ENCODE results near the gene CNTN1. TPM values are rescaled to one million over a fixed set of nuclear protein-coding genes. Genes with fewer than 3 reads are reported as not detected.

CNTN1 gene
- total and polyA plus RNA-seq, 5 experiments from 2014 or later = not detected

DNA sequence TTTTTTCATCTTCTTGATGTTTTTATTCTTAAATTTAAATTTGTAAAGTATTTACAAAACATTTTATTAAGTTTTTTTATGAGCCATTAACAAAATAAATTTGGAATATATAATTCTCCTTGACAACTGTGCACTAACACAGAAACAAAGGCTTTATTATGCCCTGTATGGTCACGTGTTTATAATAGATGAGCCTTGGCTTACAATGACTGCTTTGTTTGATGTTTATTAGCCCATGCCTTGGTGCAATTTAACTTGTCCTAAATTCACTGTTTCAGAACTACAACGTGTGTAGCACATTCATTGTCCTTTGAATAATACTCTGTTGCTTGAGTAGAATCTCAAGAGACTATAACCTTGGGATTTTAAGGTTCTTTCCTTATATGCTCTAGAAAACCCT is 59.8 kb downstream of the CNTN1 start:
- Mint-ChIP-seq H3K4me3 (no peak overlapping the region), H3K36me3 (no peaks in the 10 kb centered on the region), H3K4me1 (no peaks in the 10 kb centered on the region), H3K9me3 (peaks cover 0 to 35% (median 3%) of the 10 kb centered on the region in 9 donors), H3K27ac (no peak overlapping the region), H3K27me3 (no peaks in the 10 kb centered on the region)
- no peak for DNase-seq
- POLR2A ChIA-PET = no interaction called here
- no peak for ATAC-seq

DNA sequence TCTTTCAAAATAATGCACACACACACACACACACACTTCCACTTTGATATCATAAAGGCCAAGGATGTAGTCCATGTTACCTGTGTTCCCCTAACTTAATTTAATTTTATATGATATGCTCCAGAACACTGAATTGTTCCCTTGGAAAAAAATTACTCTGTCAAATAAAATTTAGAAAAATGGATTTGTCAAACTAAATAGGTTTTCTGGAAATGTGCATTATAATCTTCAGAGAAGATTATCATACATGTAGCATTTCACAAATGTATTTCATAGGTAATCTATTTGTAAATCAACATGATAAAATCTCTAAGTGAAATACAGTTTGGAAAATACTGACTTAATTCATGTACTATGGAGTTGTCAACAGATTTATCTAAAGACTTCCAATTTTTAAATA is 68.6 kb downstream of the CNTN1 start:
- Mint-ChIP-seq H3K27ac (no peak overlapping the region), H3K4me3 (no peak overlapping the region), H3K4me1 (no peaks in the 10 kb centered on the region), H3K36me3 (no peaks in the 10 kb centered on the region), H3K9me3 (peaks cover 0 to 16% (median 4%) of the 10 kb centered on the region in 9 donors), H3K27me3 (no peaks in the 10 kb centered on the region)
- POLR2A ChIA-PET = no interaction called here
- DNase-seq = no peak
- no peak for ATAC-seq

DNA sequence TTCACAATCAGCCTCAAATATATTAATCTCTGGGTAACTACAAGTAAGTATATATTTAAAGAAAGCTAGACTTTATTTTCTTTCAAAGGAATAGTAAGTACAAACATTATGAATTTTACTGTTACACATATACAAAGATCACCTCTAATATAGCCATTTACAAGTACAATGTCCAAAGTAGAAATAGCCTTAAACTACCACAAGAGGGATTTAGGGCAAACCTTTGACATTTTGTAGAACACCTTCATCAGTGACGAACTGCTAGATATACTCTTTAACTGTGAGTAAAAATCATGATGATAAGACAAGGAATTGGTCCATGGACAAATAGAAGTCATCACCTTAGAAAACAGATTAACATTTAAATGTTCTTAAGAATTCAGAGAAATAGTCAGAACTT is 69.8 kb downstream of the CNTN1 start:
- H3K4me3 Mint-ChIP-seq = no peak overlapping the region
- no peak for ATAC-seq
- POLR2A ChIA-PET = no interaction called here
- no peak for DNase-seq
- no peaks in the 10 kb centered on the region for H3K27me3 Mint-ChIP-seq
- no peaks in the 10 kb centered on the region for H3K4me1 Mint-ChIP-seq
- no peak overlapping the region for H3K27ac Mint-ChIP-seq
- H3K9me3 Mint-ChIP-seq = peaks cover 0 to 9% (median 4%) of the 10 kb centered on the region in 9 donors
- H3K36me3 Mint-ChIP-seq = no peaks in the 10 kb centered on the region

DNA sequence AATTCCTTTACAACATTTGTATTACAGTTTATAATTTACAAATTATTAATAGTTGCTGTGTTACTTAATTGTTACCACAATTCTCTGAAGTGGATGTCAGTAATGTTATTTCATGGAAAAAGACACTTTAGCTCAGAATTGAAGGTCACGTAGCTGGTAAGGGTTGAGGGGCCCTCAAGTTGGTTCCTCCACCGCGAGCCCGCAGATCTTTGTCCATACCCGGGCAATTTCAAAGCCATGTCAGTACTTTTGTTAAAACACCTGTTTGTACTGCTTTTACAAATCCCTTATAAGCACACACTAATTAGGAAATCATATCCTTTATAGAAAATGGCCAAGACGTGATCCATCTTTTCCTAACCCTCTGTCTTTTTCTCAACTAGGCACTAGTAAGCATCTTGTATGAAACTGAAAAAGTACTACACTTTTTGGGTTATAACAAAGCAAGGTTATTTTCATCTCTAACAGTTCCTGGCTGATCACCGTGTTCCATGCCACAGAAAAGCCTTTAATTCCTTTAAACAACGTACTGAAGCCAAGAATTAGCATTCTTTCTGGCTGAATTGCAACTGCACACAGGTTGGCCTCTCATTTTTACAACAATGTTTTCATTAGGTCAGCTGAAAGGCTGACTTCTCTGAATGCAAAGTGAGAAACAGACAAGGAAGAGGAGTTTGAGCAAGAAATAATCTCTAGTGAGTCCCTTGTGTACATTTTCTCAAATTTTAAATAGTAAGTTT is 76.1 kb downstream of the CNTN1 start:
- POLR2A ChIA-PET = no interaction called here
- Mint-ChIP-seq H3K4me1 (no peaks in the 10 kb centered on the region), H3K9me3 (peaks cover 0 to 7% (median 0%) of the 10 kb centered on the region in 9 donors), H3K36me3 (no peaks in the 10 kb centered on the region), H3K27ac (no peak overlapping the region), H3K27me3 (no peaks in the 10 kb centered on the region), H3K4me3 (no peak overlapping the region)
- ATAC-seq (no peak), DNase-seq (no peak)

DNA sequence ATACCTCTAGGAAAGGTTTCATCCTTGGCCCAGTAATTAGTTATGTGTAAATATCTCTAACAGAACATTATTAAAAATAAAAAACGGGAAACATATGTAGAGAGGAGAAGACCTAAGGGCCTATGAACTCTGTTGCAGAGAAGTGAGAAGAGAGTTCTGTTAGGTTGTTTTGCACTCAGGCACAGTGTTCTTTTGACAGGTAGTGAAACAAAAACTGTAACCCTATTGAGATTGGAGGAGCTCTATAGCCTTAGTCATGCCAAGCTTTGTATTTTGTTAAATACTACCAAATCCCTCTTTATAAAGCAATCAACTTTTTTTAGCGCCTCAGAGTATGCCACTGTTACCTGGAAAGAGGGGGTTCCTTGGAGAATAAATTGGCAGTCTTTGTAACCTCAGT is 77.6 kb downstream of the CNTN1 start:
- no peaks in the 10 kb centered on the region for H3K27me3 Mint-ChIP-seq
- no peaks in the 10 kb centered on the region for H3K4me1 Mint-ChIP-seq
- no peak for ATAC-seq
- H3K4me3 Mint-ChIP-seq = no peak overlapping the region
- peaks cover 0 to 7% (median 0%) of the 10 kb centered on the region in 9 donors for H3K9me3 Mint-ChIP-seq
- POLR2A ChIA-PET = no interaction called here
- H3K27ac Mint-ChIP-seq = no peak overlapping the region
- H3K36me3 Mint-ChIP-seq = no peaks in the 10 kb centered on the region
- DNase-seq = no peak

DNA sequence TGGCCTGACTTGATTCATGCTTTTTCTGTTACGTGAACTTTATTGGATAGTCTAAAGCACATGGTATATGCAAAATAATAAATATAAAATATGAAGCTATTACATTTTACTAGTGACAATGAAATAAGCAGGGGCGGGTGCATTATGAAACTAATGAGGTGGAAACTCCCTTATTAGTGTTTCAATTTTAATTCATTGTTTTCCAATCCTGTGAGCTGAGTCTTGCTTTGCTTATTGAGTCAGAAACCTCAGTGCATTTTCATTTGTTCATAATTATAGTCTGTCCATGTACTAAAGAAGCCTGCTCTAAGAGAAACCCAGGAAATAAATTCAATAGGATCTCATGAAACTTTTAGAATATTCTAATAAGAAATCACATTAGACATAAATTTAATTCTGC is 78.5 kb downstream of the CNTN1 start:
- H3K27me3 Mint-ChIP-seq = no peaks in the 10 kb centered on the region
- POLR2A ChIA-PET = no interaction called here
- no peak overlapping the region for H3K4me3 Mint-ChIP-seq
- ATAC-seq (no peak), DNase-seq (no peak)
- no peaks in the 10 kb centered on the region for H3K4me1 Mint-ChIP-seq
- no peak overlapping the region for H3K27ac Mint-ChIP-seq
- H3K36me3 Mint-ChIP-seq = no peaks in the 10 kb centered on the region
- peaks cover 0 to 5% (median 0%) of the 10 kb centered on the region in 9 donors for H3K9me3 Mint-ChIP-seq

DNA sequence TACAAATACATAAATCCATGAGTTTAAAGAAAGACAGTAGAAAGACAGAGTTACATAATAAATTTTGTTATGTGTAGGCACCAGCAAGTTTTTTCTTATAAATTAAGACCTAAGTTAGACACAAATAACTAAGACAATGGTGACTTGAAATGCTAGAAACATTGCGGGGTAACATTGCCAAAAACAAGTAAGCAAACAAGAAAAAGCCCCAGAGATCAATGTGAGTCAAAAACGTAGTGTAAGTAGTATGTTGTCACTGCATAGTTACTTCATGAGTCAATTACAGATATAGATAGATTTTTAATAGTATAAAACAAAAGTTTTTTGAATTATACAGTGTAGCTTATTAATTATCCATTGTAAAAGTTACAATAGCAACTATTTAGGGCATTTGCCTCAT is 83.4 kb downstream of the CNTN1 start:
- ATAC-seq (no peak), DNase-seq (no peak)
- H3K27ac Mint-ChIP-seq = no peak overlapping the region
- no peaks in the 10 kb centered on the region for H3K36me3 Mint-ChIP-seq
- H3K9me3 Mint-ChIP-seq = no peaks in the 10 kb centered on the region
- no peak overlapping the region for H3K4me3 Mint-ChIP-seq
- H3K27me3 Mint-ChIP-seq = no peaks in the 10 kb centered on the region
- H3K4me1 Mint-ChIP-seq = no peaks in the 10 kb centered on the region
- POLR2A ChIA-PET = no interaction called here

DNA sequence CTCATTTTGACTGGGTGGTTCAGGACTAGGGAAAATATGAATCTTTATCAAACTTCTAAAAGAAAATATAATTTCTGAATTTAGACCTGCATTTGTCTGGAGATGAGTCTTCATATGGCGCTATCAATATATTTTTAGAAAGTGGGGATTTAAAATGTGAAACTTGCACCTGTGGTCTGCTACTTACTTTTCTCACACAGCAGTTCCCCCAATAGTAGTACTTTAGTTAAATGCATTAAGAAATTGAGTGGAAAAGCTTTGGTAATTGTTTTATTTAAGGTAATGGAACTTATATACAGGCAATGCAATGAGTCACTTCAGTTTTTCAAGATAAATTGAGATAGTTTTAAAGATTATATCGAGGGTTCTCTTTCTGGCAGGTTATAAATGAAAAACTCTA is 91.9 kb downstream of the CNTN1 start:
- Mint-ChIP-seq H3K4me1 (no peaks in the 10 kb centered on the region), H3K4me3 (no peak overlapping the region), H3K27me3 (no peaks in the 10 kb centered on the region), H3K36me3 (no peaks in the 10 kb centered on the region), H3K27ac (no peak overlapping the region), H3K9me3 (peaks cover 0 to 21% (median 4%) of the 10 kb centered on the region in 9 donors)
- POLR2A ChIA-PET = no interaction called here
- ATAC-seq (no peak), DNase-seq (no peak)

DNA sequence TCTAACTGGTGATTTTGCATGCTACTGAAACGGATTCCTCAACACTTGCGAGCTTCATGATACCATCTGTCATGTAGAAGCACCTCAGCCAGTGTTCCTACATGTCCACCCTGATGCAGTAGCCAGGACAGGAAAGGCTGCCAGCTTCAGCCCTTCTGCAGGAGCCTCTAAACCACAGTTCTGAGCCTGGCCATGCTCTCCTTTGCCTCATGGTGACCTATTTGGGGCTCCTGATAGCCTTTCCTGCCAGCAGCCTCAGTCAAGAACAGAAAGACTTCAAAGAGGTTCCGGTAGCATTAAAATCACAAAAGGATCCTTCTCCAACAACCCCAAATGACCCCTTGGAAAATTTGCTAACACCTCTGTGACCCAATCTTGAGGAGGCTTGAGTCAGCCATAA is 96.0 kb downstream of the CNTN1 start:
- H3K27me3 Mint-ChIP-seq = peaks cover 0 to 3% (median 0%) of the 10 kb centered on the region in 5 donors
- no peak overlapping the region for H3K4me3 Mint-ChIP-seq
- H3K9me3 Mint-ChIP-seq = peaks cover 0 to 21% (median 6%) of the 10 kb centered on the region in 9 donors
- DNase-seq (no peak), ATAC-seq (no peak)
- POLR2A ChIA-PET = no interaction called here
- no peaks in the 10 kb centered on the region for H3K4me1 Mint-ChIP-seq
- H3K36me3 Mint-ChIP-seq = no peaks in the 10 kb centered on the region
- H3K27ac Mint-ChIP-seq = no peak overlapping the region

DNA sequence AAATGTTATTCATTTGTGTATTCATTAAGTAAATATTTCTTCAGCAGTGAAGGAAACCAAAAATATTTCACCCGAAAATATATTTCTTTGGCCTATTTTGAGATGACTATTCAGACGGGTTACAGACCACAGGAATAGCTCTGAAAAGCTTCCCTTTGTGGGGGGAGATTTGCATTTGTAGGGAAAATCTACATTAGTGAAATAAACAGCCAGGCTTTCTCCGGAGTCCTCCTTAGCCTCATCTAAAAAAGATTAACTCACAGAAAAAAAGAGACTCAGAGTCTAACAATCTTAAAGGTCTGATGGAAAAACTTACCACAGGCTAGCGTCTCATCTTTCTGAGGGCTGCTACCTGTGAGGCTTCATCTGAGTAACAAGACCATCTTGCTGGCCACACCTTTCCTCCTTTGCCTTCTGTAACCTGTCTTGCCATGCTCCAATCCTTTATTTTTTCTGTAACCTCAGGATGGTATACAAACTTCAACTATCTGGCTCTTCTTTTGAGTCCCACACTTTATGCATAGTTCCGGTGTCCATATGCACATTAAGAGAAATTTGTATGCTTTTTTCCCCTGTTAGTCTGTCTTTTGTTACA is 100.7 kb downstream of the CNTN1 start:
- H3K4me1 Mint-ChIP-seq = no peaks in the 10 kb centered on the region
- H3K27ac Mint-ChIP-seq = no peak overlapping the region
- POLR2A ChIA-PET = no interaction called here
- H3K27me3 Mint-ChIP-seq = peaks cover 0 to 3% (median 0%) of the 10 kb centered on the region in 5 donors
- no peaks in the 10 kb centered on the region for H3K36me3 Mint-ChIP-seq
- peaks cover 0 to 13% (median 0%) of the 10 kb centered on the region in 9 donors for H3K9me3 Mint-ChIP-seq
- DNase-seq (no peak), ATAC-seq (no peak)
- H3K4me3 Mint-ChIP-seq = no peak overlapping the region

DNA sequence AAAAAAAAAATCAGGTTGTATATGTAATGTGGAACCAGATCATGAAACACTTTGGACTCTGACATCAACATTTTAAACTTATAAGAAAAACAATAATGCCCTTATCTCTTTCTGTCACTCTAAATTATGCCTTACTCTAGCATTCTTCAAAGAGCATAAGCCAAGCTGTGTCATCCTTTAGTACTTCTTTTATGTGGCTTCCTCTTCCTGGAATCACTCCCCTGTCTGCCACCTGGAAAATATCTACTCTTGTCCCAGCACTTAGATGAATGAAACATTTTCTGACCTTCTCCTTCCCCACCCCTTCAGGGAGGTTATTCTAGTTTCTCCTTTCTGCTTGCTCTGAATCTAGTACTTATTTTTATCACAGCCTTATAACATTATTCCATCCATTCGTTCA is 101.2 kb downstream of the CNTN1 start:
- no peak overlapping the region for H3K4me3 Mint-ChIP-seq
- H3K27ac Mint-ChIP-seq = no peak overlapping the region
- H3K9me3 Mint-ChIP-seq = peaks cover 0 to 13% (median 0%) of the 10 kb centered on the region in 9 donors
- ATAC-seq = no peak
- H3K4me1 Mint-ChIP-seq = no peaks in the 10 kb centered on the region
- H3K27me3 Mint-ChIP-seq = peaks cover 0 to 3% (median 0%) of the 10 kb centered on the region in 5 donors
- DNase-seq = no peak
- H3K36me3 Mint-ChIP-seq = no peaks in the 10 kb centered on the region
- POLR2A ChIA-PET = no interaction called here

DNA sequence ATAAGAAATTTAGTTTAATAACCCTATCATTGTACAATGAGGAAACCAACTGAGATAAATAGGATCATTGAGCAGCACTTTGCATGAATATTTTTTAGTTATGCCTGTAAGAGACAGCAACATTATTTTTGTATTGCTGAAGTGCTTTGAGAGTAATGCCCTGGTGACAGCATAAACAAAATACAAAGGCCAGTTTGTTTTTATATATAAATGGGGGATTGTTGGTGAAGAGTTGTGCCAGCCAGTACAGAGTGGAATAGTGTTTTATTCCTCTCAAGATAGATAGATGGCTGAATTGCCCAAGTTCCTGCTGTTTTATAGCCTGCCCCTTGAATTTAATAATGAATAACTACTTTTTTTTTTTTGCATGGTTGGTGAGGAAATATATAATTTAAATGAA is 101.8 kb downstream of the CNTN1 start:
- no peak overlapping the region for H3K27ac Mint-ChIP-seq
- ATAC-seq (no peak), DNase-seq (no peak)
- peaks cover 0 to 3% (median 0%) of the 10 kb centered on the region in 5 donors for H3K27me3 Mint-ChIP-seq
- peaks cover 0 to 13% (median 0%) of the 10 kb centered on the region in 9 donors for H3K9me3 Mint-ChIP-seq
- POLR2A ChIA-PET = no interaction called here
- H3K4me3 Mint-ChIP-seq = no peak overlapping the region
- H3K4me1 Mint-ChIP-seq = no peaks in the 10 kb centered on the region
- H3K36me3 Mint-ChIP-seq = no peaks in the 10 kb centered on the region

DNA sequence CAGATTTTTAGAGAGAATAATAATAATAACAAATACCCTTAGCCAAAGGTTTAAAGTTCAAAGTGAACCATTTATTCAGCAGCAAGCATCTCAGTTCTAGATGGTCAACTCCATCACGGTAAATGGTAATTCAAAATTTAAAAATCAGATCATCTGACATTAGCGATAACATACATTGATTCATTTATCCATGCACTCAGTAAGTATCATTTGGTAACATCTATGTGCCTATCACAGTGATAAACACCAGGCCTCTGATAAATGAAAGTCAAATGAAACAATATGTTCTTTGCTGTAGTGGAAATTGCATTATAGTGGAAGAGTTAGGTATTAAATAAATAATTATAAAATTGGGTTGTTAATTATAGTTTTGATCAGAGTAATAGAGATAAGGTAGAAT is 108.8 kb downstream of the CNTN1 start:
- no peak for ATAC-seq
- no peak overlapping the region for H3K4me3 Mint-ChIP-seq
- H3K27ac Mint-ChIP-seq = no peak overlapping the region
- no peaks in the 10 kb centered on the region for H3K4me1 Mint-ChIP-seq
- POLR2A ChIA-PET = no interaction called here
- H3K9me3 Mint-ChIP-seq = peaks cover 0 to 12% (median 0%) of the 10 kb centered on the region in 9 donors
- no peaks in the 10 kb centered on the region for H3K27me3 Mint-ChIP-seq
- no peaks in the 10 kb centered on the region for H3K36me3 Mint-ChIP-seq
- DNase-seq = no peak

DNA sequence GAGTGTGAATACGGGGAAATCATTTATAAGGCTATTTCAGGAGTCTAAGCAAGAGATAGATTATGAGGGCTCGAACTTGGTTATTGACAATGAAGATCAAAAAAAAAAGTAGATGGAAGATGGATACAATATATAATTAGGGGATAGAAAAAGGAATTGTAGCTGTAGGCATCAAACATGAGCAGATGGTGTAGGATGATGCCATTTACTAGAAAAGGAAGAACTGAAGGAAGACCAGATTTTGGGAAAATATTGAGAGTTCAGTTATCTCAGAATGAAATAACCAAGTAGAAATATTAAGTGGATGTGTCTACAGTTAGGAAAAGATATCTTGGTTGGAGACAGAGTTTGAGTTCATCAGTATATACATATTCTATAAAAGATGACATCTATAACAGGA is 109.6 kb downstream of the CNTN1 start:
- POLR2A ChIA-PET = no interaction called here
- Mint-ChIP-seq H3K27ac (no peak overlapping the region), H3K27me3 (no peaks in the 10 kb centered on the region), H3K4me3 (no peak overlapping the region), H3K4me1 (no peaks in the 10 kb centered on the region), H3K36me3 (no peaks in the 10 kb centered on the region), H3K9me3 (peaks cover 0 to 12% (median 0%) of the 10 kb centered on the region in 9 donors)
- DNase-seq (no peak), ATAC-seq (no peak)

Measured in naive thymus-derived CD8-positive, alpha-beta T cell (primary cell).